SU-DHL-6 (cell line): ENCODE results near the gene MED6.

Experiments used
- EZH2phosphoT487 ChIP-seq: fragments of 200-600 bp; sonication (generic), shearing (Covaris generic); conservative IDR thresholded peaks from 2 replicates; pipeline ENCODE4 v1.6.1; 2018; ENCODE audit warnings: mild to moderate bottlenecking, antibody characterized with exemption, low read length, moderate library complexity, mixed read lengths
- TF ChIP-seq, protein P1 (sequence below): fragments of 200-600 bp; sonication (generic); IDR thresholded peaks from one replicate; pipeline ENCODE4 v1.5.1; 2017; ENCODE audit warnings: antibody characterized with exemption, mild to moderate bottlenecking, low read length, moderate library complexity; ENCODE audit not compliant: insufficient read depth, poor library complexity, severe bottlenecking

DNA sequence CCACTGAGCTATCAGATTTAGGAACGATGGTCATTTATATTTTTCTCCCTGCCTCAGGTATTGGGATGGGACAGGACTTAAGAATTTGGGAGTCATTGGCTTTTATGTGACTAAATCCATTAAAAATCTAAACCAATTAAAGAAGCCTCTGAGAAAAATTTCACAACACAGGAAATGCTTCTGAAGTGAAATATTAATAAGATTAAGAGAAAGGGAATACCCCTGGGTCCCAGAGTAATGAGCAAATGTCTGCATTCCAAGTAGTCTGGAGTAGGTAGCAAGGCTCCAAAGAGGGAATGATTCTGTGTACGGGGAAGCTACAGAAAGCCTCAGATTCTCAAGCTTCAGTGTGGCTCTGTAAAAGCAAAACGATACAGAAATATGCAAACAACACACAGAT, 707 bp upstream of the MED6 start:
- TF ChIP-seq, protein P1, sequence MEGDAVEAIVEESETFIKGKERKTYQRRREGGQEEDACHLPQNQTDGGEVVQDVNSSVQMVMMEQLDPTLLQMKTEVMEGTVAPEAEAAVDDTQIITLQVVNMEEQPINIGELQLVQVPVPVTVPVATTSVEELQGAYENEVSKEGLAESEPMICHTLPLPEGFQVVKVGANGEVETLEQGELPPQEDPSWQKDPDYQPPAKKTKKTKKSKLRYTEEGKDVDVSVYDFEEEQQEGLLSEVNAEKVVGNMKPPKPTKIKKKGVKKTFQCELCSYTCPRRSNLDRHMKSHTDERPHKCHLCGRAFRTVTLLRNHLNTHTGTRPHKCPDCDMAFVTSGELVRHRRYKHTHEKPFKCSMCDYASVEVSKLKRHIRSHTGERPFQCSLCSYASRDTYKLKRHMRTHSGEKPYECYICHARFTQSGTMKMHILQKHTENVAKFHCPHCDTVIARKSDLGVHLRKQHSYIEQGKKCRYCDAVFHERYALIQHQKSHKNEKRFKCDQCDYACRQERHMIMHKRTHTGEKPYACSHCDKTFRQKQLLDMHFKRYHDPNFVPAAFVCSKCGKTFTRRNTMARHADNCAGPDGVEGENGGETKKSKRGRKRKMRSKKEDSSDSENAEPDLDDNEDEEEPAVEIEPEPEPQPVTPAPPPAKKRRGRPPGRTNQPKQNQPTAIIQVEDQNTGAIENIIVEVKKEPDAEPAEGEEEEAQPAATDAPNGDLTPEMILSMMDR, result no peak
- no peak for TF ChIP-seq EZH2phosphoT487
